ENCODE measurements around the gene ADAMTS17.

The ADAMTS17 gene

DNA sequence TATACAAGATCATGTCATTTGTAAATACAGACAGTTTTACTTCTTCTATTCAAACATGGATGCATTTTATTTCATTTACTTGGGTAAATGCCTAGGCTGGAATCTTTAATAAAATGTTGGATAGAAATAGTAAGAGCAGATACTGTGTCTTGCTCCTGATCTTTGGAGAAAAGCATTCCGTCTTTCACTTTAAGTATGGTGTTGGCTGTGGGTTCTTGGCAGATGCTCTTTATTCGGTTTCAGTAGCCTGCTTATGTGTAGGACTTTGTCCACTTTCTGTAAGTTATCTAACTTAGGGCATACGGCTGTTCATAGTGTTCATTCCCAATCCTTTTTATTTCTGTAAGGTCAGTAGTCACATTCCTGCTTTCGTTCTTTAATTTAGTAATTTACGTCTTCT is 303.0 kb downstream of the ADAMTS17 start:
- DNase-seq = no peak

DNA sequence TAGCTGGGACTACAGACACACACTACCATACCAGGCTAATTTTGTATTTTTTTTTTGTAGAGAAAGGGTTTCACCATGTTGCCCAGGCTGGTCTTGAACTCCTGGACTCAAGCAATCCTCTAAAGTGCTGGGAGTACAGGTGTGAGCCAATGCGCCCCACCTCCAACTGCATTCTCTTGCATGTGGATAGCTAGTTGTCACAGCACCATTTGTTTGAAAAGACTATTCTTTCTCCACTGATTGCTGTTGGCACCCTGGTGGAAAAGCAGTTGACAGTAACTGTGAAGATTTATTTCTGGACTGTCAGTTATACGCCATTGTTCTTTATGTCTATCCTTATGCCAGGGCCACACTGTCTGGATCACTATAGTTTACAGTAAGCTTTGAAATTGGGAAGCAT is 303.9 kb downstream of the ADAMTS17 start:
- DNase-seq = no peak

DNA sequence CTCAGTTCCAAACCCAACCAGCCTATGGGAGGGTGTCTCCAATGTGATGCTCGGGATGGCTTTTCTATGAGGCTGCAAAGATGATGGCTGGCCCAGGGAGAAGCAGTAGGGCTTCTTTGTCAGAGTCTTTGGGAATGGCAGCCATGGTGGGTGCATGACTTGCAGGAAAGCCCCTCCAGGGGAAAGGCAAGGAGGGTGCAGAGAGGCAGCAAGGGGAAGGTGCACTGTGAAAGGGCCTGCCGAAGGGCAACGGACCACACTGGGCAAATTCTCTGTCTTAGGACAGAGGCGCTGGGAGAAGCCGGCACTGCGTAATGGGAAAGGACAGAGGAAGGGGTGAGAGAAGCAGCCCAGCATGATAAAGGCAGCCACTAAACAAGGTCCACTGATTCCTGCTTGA is 305.8 kb downstream of the ADAMTS17 start:
- DNase-seq = no peak

DNA sequence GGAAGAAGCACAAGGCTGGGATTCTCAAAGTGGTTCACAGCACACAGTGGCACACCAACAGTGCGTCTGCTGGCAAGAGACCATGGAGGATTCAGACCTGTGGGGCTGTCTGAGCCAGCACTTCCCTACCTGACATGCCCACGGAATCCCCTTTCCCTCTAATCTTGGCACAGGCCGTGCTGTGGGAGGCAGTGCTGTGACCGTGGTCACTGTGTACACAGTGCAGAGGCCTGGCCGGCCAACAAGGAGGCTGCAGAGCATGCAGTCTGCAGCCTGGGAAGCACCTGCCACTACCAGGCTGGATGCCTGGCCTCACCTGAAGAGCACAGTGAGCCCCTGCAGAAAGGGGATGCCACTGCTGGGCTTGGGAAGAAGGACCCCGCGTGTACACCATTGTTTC is 307.6 kb downstream of the ADAMTS17 start:
- DNase-seq = no peak

DNA sequence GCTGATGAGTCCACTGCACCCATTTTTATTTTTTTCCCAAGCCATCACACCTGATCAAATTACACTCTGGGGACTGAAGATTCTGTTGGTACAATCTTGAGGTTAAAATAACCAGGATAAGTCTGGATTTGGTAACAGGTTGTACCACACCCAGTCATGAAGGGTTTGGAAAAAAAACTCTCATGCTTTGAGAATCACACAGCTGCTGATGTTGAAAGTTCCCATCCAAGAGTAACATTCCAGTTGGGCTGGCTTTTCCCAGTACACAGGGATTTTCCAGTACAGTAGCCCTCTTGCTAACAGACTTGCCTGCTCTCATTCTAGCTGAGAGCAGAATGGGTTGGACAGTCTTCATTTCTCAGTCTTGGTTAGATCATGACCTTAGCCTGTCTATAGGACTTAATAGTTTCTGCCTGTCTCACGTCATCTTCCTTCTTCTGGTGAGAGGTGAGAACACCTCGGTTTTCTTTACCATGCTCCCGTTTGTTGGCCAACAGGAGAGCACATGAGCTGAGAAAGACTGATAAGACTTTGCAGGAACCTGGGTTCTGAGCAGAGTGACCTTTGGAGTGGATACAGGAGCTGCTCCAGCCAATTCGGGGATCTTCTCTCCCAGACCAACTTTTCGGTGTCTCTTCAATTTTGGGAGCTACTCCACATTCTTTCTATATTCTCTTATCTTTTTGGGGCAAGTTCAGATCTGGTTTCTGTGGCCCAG is 308.5 kb downstream of the ADAMTS17 start:
- DNase-seq = no peak

DNA sequence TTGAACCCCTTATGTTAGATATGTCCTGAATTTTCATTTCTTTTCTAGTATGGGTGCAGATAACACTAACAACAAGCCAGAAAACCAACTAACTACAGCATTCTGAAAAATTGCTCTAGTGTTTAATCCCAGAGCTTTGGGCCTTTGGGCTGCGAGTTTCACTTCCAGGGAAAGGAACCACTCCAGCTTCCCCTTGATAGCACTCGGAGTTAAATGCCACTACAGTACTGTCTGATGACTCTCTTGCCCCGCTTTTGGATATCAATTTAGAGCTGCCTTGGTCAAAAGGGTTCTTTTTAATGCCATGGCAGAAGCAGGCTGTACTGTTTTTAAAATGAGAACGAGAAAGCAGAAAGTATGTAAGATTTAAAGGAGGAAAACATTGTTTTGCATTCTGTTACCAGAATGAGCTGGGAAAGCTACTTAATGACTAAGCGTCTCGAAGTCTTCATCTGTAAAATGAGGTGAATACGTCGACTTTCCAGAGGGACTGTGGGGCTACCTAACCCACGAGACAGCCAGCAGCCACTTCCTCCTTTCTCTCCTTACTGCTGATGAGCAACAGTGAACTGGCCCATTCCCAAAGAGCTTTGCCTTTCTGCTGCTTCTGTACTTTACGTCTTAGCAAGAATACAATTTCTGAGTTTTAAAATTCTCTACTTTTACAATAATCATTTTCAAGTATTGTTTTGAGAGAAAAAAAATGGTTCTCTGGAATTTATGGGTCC is 309.3 kb downstream of the ADAMTS17 start:
- DNase-seq = no peak

DNA sequence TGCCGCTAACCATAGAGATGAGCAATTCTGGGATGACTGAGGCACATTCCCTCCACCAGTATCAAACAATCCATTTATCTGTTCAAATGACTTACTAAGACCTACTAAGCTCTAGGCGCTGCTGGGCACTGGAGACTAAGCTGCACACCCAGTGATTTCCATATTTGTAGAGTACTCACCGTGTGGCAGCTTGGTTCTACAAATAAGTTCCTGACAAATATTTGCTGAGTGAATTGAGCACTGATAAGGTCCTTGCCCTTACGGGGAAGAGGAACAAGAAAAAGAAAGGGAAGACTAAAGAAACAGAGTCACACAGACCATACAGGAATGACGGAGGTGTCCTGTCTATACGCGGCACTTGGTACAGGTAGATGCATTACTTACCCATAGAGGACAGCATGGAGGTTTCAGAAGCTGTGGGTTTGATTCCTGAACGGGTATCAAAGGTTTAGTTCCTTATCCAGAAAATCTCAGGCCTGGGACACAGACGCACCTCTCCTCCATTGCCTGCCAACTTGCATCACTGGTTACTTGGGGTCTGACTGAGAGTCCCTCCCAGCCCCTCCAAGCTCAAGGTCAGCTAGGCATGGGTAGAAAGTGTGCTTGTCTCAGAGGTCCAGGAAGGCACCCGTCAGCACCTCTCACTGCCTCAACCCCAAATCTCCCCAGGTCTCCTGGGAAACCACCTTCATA is 310.0 kb downstream of the ADAMTS17 start:
- DNase-seq = no peak

DNA sequence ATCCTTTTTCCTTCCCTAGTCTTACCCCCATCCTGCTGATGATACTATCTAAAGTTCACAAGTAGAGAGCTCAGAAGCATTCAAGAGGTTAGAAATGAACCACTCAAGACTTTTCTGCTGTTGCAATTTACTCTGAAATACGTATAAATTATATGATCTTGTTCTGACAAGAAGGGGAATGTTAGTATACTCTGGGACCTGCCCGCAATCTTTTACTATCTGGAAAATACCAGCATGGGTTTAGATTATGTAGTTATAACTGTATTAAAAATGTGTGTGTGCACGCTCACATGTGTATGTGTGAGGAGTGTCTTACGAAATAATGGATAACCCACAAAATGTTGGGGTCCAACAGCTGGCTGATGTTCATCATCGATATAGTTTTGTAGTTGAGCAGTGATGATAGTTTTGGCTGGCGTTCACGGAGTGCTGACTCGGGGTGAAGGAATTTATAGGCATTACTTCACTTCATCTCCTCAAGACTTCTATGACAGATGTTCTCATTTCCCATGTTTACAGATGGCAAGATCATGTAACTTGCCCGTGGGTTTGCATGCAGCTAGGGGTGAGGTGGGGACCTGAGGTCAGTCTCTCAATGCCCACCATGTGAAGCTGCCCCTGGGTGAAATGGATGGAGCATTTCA is 311.1 kb downstream of the ADAMTS17 start:
- DNase-seq = no peak

DNA sequence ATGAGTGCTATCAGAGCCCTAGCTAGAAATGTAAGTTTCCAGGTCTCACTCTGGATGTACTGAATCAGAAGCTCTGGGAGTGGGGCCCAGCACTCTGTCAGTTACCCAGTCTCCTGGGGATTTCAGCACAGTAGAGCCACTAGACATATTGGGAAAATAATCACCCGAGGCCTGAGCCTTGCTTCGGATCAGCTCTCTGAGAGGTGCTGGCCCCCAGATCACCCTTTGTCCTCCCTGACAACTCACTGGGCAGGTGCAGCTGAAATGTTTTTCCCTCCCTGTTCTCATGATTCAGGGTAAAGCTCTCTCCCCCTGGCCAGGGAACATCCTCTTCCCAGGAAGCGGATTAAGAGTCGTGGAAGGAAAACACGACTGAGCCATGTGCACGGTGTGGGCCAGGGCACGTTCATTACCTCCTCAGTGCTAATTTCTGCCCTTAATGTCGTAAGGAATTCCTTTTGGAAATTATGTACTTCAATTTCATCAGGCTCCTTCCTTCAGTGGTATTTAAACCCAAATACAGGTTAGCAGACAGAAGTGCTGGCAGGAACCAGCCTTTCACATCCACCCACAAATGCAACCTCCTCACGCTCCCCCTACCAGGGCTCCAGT is 311.8 kb downstream of the ADAMTS17 start:
- DNase-seq = no peak

DNA sequence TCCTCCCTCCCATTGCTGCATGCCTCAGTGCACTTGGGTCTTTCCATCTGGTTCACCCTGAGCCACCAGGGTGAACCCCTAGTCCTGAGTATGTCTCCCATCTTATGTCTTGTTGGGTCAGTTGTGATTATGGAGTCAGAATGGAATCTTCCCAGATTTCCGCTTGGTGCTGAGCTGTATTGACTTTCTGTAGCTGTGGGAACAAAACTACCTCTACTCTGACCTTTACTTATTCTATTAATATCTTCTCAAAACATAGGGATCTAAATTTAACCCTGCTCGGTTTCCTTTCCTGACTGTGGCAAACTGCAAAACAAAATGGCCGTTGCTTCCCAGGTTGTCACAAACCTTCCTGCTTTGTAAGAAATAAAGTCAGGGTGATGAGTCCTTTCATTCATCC is 312.7 kb downstream of the ADAMTS17 start:
- DNase-seq = no peak

DNA sequence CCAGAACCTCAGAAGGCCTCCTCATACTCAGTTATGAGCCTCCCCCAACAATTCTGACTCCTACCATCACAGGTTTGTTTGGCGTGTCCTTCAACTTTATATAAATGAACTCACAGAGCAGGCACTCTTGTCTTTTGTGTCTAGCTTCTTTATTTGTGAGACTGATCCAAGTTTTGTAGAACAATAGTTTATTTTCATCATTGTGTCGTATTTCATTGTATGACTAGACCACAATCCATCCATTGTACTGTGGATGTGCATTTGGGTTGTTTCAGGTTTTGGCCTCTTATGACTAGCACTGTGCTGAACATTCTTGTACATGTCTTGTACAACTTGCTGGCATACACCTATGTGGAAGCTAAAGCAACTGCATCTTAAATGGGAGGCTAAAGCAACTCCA is 315.7 kb downstream of the ADAMTS17 start:
- no peak for DNase-seq

DNA sequence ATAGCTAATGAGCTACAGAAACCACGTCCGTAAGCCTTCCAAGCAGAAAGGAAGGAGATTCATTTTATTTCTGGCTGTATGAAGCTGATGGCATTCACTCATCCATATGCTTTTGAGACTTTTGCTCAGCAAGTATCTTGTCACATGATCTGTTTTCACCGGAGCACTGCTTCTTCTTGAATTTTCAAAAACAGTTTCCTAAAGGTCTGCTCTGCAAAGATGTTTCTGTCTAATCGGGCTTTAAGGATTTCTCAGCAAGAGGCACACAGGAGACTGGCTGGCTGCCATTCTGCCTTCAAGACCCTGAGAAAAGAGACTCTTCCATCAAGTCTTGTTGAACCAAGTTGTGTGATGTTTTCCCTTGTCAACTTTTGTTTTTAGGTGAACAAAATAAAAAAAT is 319.0 kb downstream of the ADAMTS17 start:
- no peak for DNase-seq

DNA sequence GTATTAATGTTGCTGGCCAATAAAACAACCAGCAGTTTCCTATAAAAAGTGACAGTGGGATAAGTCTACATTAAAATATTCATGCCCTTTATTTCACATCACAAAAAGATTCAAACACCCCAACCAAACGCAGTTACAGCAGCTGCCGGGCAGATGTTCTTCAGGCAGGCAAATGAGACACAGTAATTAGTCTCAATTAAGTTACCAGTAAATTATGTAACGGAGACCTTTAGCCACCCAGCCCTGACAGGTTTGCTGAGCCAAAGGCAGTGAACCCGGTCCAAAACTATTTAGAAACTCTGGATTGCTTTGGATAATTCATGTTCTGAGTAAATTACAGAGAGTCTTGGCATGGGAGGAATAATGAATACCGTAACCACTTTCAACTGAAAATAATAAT is 319.4 kb downstream of the ADAMTS17 start:
- no peak for DNase-seq

DNA sequence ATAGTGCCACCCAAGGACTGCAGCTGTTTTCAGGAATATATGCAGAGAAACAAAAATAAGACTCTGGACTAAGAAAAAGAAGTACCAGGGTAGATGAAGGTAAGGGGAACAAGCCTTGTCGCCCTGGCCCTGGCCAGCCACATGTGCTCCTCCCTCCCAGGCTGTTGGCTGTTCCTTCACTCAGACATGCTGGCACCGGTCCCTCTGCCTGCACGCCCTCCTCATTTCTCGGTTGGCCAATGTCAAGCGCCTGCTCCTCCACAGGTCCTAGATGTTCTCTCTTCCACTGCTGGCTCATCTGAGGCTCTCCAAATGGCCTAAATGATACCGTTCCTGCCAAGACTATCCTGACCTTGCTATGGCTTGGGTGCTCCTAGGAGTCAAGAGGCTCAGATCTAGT is 320.1 kb downstream of the ADAMTS17 start:
- DNase-seq = no peak

DNA sequence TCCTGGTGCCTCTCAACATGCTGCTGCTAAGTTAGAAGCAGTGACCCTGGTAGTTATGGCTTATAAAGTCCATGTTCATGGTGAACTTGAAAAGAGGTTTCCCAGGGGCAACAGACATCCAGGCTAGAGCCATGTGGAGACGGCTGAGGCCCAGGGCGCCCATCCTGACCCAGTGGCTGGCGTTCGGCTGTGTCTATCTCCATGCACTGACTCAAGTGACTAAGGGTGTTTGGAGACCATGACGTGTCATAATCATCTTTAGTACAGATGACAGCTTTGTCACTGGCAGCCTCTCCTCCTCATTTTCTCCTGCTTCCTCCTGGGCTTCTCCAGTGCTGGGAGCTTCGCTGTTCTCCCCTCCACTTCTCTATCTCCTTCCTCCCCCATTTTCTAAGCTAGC is 321.2 kb downstream of the ADAMTS17 start:
- DNase-seq = no peak

DNA sequence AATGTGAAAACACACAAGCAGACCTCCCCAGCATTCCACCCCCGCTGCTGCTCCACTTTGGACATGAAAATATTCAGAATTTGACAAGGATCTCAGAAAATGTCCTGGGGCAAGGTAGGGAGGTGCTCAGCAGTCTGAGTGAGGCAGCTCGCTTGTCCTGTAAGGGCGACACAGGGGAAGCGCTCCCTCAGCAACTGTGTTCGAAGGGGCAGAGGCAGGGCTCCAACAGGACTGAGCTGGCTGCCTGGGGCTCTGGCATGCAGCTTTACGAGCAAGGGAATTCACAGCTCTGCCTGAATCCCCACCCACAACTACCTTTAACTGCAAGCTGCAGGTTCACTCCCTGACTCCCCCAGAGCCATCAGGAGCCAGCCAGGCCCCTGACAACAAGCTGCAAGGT is 321.6 kb downstream of the ADAMTS17 start:
- DNase-seq = no peak

DNA sequence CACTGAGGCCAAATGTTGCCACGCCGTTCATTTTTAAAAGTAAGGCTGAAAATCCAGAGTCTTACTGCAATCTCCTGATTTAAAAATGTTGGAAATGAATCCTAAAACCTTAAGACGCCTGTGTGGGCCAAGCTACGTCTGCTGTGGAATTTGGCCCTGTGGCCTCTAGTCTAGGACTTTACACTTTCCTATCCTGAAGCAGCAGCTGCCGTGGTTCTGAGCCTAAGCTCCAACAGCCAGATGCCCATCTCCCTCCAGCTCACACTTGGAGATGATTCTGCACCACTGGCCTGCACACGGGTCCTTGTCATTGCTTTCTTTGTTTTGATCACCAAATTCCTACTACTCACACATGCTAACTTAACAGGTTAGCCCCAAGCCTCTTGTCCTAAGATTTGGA is 322.2 kb downstream of the ADAMTS17 start:
- no peak for DNase-seq

DNA sequence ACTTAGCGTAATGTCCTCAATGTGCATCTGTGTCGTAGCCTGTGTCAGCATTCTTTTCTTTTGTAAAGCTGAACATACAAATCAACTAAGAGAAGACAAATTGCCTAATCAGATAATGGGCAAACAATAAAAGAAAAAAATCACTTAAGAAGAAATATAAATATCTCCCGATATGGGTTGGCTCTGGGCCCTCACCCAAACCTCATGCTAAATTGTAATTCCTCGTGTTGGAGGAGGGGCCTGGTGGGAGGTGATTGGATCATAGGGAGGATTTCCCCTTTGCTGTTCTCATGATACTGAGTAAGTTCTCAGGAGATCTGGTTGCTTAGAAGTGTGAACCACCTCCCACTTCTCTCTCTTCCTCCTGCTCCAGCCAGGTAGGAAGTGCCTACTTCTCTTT is 323.6 kb downstream of the ADAMTS17 start:
- DNase-seq = no peak

DNA sequence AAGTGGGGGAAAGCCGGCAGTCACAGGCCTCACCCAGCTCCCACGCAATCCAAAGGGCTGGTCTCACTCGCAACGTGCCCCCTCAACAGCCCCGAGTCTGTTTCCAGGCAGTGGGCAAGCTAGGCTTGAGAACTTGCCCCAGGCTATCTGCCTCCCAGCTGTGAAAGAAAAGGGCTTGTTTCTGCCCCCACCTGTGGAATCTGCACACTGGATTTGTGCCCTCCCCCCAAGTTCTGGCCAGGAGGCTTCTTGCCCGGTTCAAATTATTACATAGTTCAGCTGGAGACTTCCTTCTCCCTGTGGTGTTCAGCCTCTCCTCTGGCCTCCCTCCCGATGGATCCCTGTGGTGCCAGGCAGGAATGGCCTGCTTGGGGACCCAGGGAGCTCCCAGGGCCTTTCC is 324.6 kb downstream of the ADAMTS17 start:
- no peak for DNase-seq

DNA sequence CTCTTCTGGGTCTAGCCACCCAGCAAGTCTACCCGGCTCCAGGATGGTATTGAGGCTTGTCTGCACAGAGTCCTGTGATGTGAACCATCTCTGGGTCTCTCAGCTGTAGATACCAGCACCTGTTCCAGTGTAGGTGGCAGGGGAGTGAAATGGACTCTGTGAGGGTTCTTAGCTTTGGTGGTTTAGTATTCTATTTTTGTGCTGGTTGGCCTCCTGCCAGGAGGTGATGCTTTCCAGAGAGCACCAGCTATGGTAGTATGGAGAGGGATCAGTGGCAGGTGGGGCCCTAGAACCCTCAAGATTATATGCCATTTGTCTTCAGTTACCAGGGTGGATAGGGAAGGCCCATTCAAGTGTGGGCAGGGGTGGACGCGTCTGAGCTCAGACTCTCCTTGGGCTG is 325.1 kb downstream of the ADAMTS17 start:
- DNase-seq = no peak

DNA sequence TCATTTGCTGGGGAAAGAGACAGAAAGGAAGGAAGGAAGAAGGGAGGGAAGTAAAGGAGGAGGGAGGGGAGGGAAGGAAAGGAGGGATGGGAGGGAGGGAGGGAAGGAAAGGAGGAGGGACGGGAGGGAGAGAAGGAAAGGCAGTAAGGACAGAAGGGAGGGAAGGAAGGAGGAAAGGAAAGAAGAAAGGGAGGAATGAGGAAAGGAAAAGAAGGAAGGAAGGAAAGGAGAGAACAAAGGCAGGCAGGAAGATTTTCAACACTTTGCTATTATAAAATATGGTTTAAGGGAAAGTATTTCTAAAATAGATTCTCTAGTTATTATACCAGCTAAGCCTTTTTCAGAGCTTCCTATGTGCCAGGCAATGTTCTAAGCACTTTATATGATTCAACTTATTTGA is 330.5 kb downstream of the ADAMTS17 start:
- no peak for DNase-seq

DNA sequence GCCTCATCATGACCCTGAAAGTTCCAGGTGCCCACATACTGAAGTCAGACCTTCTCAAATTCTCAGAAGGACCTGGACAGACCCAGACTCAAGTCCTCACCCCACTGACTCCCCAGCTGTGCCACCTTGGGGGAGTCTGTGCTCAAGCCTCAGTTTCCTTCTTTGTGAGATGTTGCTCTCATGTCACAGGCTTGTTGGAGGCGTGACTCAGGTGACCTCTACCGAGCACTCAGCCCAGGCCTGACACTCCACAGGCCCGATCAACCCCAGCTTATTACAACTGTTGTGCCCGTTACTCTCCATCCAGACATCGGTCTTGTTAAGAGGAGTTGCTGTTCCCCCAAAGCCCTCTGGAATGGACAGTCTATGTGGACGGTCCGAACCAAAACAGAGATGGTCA is 332.4 kb downstream of the ADAMTS17 start:
- DNase-seq = no peak

DNA sequence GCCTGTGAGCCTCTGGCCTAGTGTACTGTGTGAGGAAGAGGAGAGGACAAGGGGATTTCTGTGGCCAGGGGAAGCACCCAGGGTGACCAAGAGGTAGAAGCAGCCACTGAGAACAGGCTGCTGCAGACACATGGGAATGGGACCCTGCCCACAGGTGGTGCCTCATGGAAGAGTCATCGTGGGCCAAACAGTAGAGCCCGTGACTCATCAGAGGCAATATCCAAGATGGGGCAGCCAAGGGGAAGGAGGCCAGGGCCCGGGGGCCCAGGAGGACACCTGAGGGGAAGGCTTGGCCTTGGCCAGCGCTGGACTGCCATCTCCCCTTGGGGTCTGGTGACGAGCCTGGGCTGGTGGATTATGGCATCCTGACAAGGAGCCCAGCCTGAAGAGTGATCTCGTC is 333.5 kb downstream of the ADAMTS17 start:
- no peak for DNase-seq
